DMS153 treated with DMSO at 0.1 percent for 48 hours (cell line): Measurements from ENCODE around the gene PTPRM.
"Not testable (repeated sequence)": the region's sequence is repeated elsewhere in the genome, so short reads cannot be mapped to it uniquely, and the experiment has no call there.

Experiments used
- DNase-seq: peaks from one replicate; lab custom pipeline; 2025; ENCODE audit not compliant: unreplicated experiment; lab: John Stamatoyannopoulos, UW

PTPRM gene

GRCh38 chr18:7721532-7721931 is 154.4 kb downstream of the PTPRM start:
- DNase-seq, result no peak

- no peak for DNase-seq
Measured at GRCh38 chr18:7722955-7723354, 155.8 kb downstream of the PTPRM start.

GRCh38 chr18:7723558-7723957 is 156.4 kb downstream of the PTPRM start:
- no peak for DNase-seq

GRCh38 chr18:7725473-7725872 is 158.4 kb downstream of the PTPRM start:
- no peak for DNase-seq

GRCh38 chr18:7725897-7726296 is 158.8 kb downstream of the PTPRM start:
- DNase-seq, result no peak

GRCh38 chr18:7726522-7726921 is 159.4 kb downstream of the PTPRM start:
- no peak for DNase-seq

GRCh38 chr18:7727361-7728076 is 160.4 kb downstream of the PTPRM start:
- no peak for DNase-seq

GRCh38 chr18:7728297-7728696 is 161.2 kb downstream of the PTPRM start:
- DNase-seq, result no peak

- DNase-seq, result no peak
Measured at GRCh38 chr18:7729868-7730267, 162.8 kb downstream of the PTPRM start.

GRCh38 chr18:7730682-7731081 is 163.6 kb downstream of the PTPRM start:
- DNase-seq, result no peak

- DNase-seq, result no peak
Measured at GRCh38 chr18:7733642-7734041, 166.5 kb downstream of the PTPRM start.

- DNase-seq, result no peak
Measured at GRCh38 chr18:7735196-7735595, 168.1 kb downstream of the PTPRM start.

GRCh38 chr18:7735626-7736175 is 168.6 kb downstream of the PTPRM start:
- DNase-seq, result no peak

GRCh38 chr18:7736526-7736925 is 169.4 kb downstream of the PTPRM start:
- DNase-seq, result not testable (repeated sequence)

- no peak for DNase-seq
Measured at GRCh38 chr18:7737550-7737949, 170.4 kb downstream of the PTPRM start.

GRCh38 chr18:7740821-7741220 is 173.7 kb downstream of the PTPRM start:
- no peak for DNase-seq

GRCh38 chr18:7741640-7742039 is 174.5 kb downstream of the PTPRM start:
- DNase-seq, result no peak

GRCh38 chr18:7742224-7742623 is 175.1 kb downstream of the PTPRM start:
- no peak for DNase-seq

GRCh38 chr18:7743256-7743655 is 176.1 kb downstream of the PTPRM start:
- no peak for DNase-seq

- DNase-seq, result no peak
Measured at GRCh38 chr18:7746106-7746505, 179.0 kb downstream of the PTPRM start.

- no peak for DNase-seq
Measured at GRCh38 chr18:7748251-7749007, 181.3 kb downstream of the PTPRM start.

GRCh38 chr18:7749008-7749405 is 181.9 kb downstream of the PTPRM start:
- no peak for DNase-seq
